GM10266 (cell line): ENCODE results near the gene AGMO.

Source experiments
- DNase-seq: peaks from one replicate; pipeline ENCODE4 v3.0.0; 2012; ENCODE audit errors: extremely low spot score
- TF ChIP-seq, protein P1 (sequence below): IDR thresholded peaks from 2 replicates; pipeline ENCODE4 v1.5.1; 2012; ENCODE audit warnings: mild to moderate bottlenecking, low read depth; ENCODE audit not compliant: control insufficient read depth, insufficient read depth; ENCODE audit errors: missing control alignments

The AGMO gene

GRCh38 chr7:15288741-15289140 lies 273.1 kb downstream of the AGMO start:
- DNase-seq: no peak
- TF ChIP-seq, protein P1, sequence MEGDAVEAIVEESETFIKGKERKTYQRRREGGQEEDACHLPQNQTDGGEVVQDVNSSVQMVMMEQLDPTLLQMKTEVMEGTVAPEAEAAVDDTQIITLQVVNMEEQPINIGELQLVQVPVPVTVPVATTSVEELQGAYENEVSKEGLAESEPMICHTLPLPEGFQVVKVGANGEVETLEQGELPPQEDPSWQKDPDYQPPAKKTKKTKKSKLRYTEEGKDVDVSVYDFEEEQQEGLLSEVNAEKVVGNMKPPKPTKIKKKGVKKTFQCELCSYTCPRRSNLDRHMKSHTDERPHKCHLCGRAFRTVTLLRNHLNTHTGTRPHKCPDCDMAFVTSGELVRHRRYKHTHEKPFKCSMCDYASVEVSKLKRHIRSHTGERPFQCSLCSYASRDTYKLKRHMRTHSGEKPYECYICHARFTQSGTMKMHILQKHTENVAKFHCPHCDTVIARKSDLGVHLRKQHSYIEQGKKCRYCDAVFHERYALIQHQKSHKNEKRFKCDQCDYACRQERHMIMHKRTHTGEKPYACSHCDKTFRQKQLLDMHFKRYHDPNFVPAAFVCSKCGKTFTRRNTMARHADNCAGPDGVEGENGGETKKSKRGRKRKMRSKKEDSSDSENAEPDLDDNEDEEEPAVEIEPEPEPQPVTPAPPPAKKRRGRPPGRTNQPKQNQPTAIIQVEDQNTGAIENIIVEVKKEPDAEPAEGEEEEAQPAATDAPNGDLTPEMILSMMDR: no peak

- TF ChIP-seq, protein P1: no peak
- DNase-seq: no peak
These were observed 277.4 kb downstream of the AGMO start for GRCh38 chr7:15284396-15284795.

- no peak for DNase-seq
- TF ChIP-seq, protein P1: no peak
These were observed 281.6 kb downstream of the AGMO start for GRCh38 chr7:15280078-15280733.

- TF ChIP-seq, protein P1: no peak
- DNase-seq: no peak
These were observed 282.2 kb downstream of the AGMO start for GRCh38 chr7:15279640-15280039.

GRCh38 chr7:15257689-15258088 lies 304.1 kb downstream of the AGMO start:
- no peak for DNase-seq
- TF ChIP-seq, protein P1: no peak

- TF ChIP-seq, protein P1: no peak
- DNase-seq: no peak
These were observed 309.6 kb downstream of the AGMO start for GRCh38 chr7:15252181-15252580.

DNA sequence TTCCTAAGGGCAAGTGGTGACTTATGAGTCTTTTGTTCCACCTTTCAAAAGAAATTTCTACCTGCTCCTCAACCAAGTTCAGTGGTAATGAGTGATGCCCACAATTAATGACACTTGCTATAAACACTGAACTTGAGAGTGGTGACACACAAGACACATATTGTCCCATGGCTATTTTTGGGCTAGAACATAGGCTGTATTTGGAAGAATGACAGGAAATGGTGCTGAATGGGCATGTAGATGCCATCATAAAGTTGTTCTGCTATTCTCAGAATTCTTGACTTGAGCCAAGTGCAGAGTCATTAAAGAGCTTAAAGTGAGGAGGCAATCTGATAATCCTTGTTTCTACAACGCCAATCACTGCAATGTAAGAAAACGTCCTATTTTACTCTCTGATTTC lies 313.3 kb downstream of the AGMO start:
- no peak for DNase-seq

More for the DNA sequence above, 313.3 kb downstream of the AGMO start:
- TF ChIP-seq, protein P1: no peak
